Immature natural killer cell (primary cell): ENCODE results near the gene FDXACB1. TPM values are rescaled to one million over a fixed set of nuclear protein-coding genes. Genes with fewer than 3 reads are reported as not detected.
A peak's percentile ranks its signal among the peaks of the same experiment; 100 is the strongest.

Experiments used
- DNase-seq, 3 donors: peaks; one replicate each; pipeline ENCODE4 v3.0.0; 2022; ENCODE audit warnings: mixed read lengths in 1 of 3
- H3K27ac Mint-ChIP-seq, 6 donors: one replicate each; pipeline ENCODE4 v1.8.0; 2020; ENCODE audit warnings: mixed read lengths in 6 of 6, mild to moderate bottlenecking in 5 of 6, inconsistent platforms in 4 of 6, moderate library complexity in 3 of 6
- H3K27me3 Mint-ChIP-seq, 3 donors: one replicate each; pipeline ENCODE4 v1.8.0; 2020 to 2021; ENCODE audit warnings: low read depth in 3 of 3, mild to moderate bottlenecking in 3 of 3, mixed read lengths in 3 of 3, moderate library complexity in 3 of 3, inconsistent platforms in 1 of 3
- H3K36me3 Mint-ChIP-seq, 3 donors: one replicate each; pipeline ENCODE4 v1.8.0; 2020; ENCODE audit warnings: mixed read lengths in 3 of 3, inconsistent platforms in 2 of 3, mild to moderate bottlenecking in 2 of 3
- H3K4me1 Mint-ChIP-seq, 2 donors: one replicate each; pipeline ENCODE4 v1.8.0; 2020; ENCODE audit warnings: inconsistent platforms in 2 of 2, mild to moderate bottlenecking in 2 of 2, mixed read lengths in 2 of 2, moderate library complexity in 1 of 2
- H3K4me3 Mint-ChIP-seq, 5 donors: one replicate each; pipeline ENCODE4 v1.8.0; 2020; ENCODE audit warnings: mild to moderate bottlenecking in 5 of 5, mixed read lengths in 5 of 5, inconsistent platforms in 3 of 5, moderate library complexity in 3 of 5
- H3K9me3 Mint-ChIP-seq, 6 donors: one replicate each; pipeline ENCODE4 v1.8.0; 2020; ENCODE audit warnings: mild to moderate bottlenecking in 6 of 6, mixed read lengths in 6 of 6, inconsistent platforms in 4 of 6, moderate library complexity in 3 of 6
- polyA plus RNA-seq, 3 donors: library from polyadenylated mRNA; unstranded; fragments of 300-500 nt; fragmentation: Illumina TruSeq; gene quantifications; one replicate each; pipeline ENCODE4 v1.2.3, GENCODE V29; 2021

The FDXACB1 gene
- polyA plus RNA-seq, 3 donors from 2014 or later = 3.3 to 9.8 (median 5.8) TPM

GRCh38 chr11:111846636-111847035 lies 32.3 kb downstream of the FDXACB1 start:
- Mint-ChIP-seq H3K27me3 (no peaks in the 10 kb centered on the region), H3K4me1 (no peaks in the 10 kb centered on the region), H3K27ac (no peak overlapping the region), H3K4me3 (no peak overlapping the region), H3K9me3 (no peaks in the 10 kb centered on the region), H3K36me3 (peaks cover 16 to 54% (median 19%) of the 10 kb centered on the region in 3 donors)
- no peak for DNase-seq

GRCh38 chr11:111846063-111846462 lies 32.9 kb downstream of the FDXACB1 start:
- Mint-ChIP-seq H3K9me3 (no peaks in the 10 kb centered on the region), H3K36me3 (peaks cover 16 to 51% (median 16%) of the 10 kb centered on the region in 3 donors), H3K4me1 (peaks cover 0 to 5% of the 10 kb centered on the region in 2 donors), H3K4me3 (no peak overlapping the region), H3K27me3 (no peaks in the 10 kb centered on the region), H3K27ac (no peak overlapping the region)
- no peak for DNase-seq

- H3K4me3 Mint-ChIP-seq = no peak overlapping the region
- H3K9me3 Mint-ChIP-seq = no peaks in the 10 kb centered on the region
- peaks cover 0 to 7% of the 10 kb centered on the region in 2 donors for H3K4me1 Mint-ChIP-seq
- no peak overlapping the region for H3K27ac Mint-ChIP-seq
- no peak for DNase-seq
- peaks cover 16 to 47% (median 16%) of the 10 kb centered on the region in 3 donors for H3K36me3 Mint-ChIP-seq
- no peaks in the 10 kb centered on the region for H3K27me3 Mint-ChIP-seq
Measured at GRCh38 chr11:111845276-111846028, 33.5 kb downstream of the FDXACB1 start.

GRCh38 chr11:111843661-111844060 lies 35.3 kb downstream of the FDXACB1 start:
- DNase-seq = no peak
- H3K4me1 Mint-ChIP-seq = peaks cover 0 to 7% of the 10 kb centered on the region in 2 donors
- peak overlapping the region in 1 of 6 donors; percentile 46 for H3K27ac Mint-ChIP-seq
- H3K9me3 Mint-ChIP-seq = no peaks in the 10 kb centered on the region
- peaks cover 9 to 37% (median 17%) of the 10 kb centered on the region in 3 donors for H3K36me3 Mint-ChIP-seq
- H3K4me3 Mint-ChIP-seq = no peak overlapping the region
- peaks cover 0 to 2% (median 0%) of the 10 kb centered on the region in 3 donors for H3K27me3 Mint-ChIP-seq

GRCh38 chr11:111841370-111842053 lies 37.5 kb downstream of the FDXACB1 start:
- Mint-ChIP-seq H3K36me3 (peaks cover 15 to 31% (median 20%) of the 10 kb centered on the region in 3 donors), H3K4me1 (peaks cover 0 to 7% of the 10 kb centered on the region in 2 donors), H3K27me3 (peaks cover 0 to 2% (median 0%) of the 10 kb centered on the region in 3 donors), H3K4me3 (no peak overlapping the region), H3K9me3 (no peaks in the 10 kb centered on the region), H3K27ac (no peak overlapping the region)
- DNase-seq = peak; percentile 66 to 73 (median 68)

GRCh38 chr11:111840143-111840542 lies 38.8 kb downstream of the FDXACB1 start:
- no peak overlapping the region for H3K27ac Mint-ChIP-seq
- peaks cover 0 to 7% of the 10 kb centered on the region in 2 donors for H3K4me1 Mint-ChIP-seq
- no peak overlapping the region for H3K4me3 Mint-ChIP-seq
- no peak for DNase-seq
- H3K27me3 Mint-ChIP-seq = peaks cover 0 to 2% (median 0%) of the 10 kb centered on the region in 3 donors
- no peaks in the 10 kb centered on the region for H3K9me3 Mint-ChIP-seq
- H3K36me3 Mint-ChIP-seq = peaks cover 24 to 38% (median 26%) of the 10 kb centered on the region in 3 donors

- Mint-ChIP-seq H3K27me3 (peaks cover 0 to 2% (median 0%) of the 10 kb centered on the region in 3 donors), H3K36me3 (peaks cover 30 to 40% (median 35%) of the 10 kb centered on the region in 3 donors), H3K4me1 (peaks cover 0 to 7% of the 10 kb centered on the region in 2 donors), H3K9me3 (no peaks in the 10 kb centered on the region), H3K27ac (no peak overlapping the region), H3K4me3 (no peak overlapping the region)
- DNase-seq = no peak
Measured at GRCh38 chr11:111838054-111838453, 40.9 kb downstream of the FDXACB1 start.

- peaks cover 30 to 40% (median 35%) of the 10 kb centered on the region in 3 donors for H3K36me3 Mint-ChIP-seq
Measured at GRCh38 chr11:111837366-111837891, 41.5 kb downstream of the FDXACB1 start.

GRCh38 chr11:111836721-111837120 lies 42.2 kb downstream of the FDXACB1 start:
- peaks cover 0 to 7% of the 10 kb centered on the region in 2 donors for H3K4me1 Mint-ChIP-seq
- H3K36me3 Mint-ChIP-seq = peaks cover 30 to 40% (median 35%) of the 10 kb centered on the region in 3 donors
- DNase-seq = no peak
- H3K4me3 Mint-ChIP-seq = no peak overlapping the region
- no peaks in the 10 kb centered on the region for H3K9me3 Mint-ChIP-seq
- H3K27me3 Mint-ChIP-seq = peaks cover 0 to 2% (median 0%) of the 10 kb centered on the region in 3 donors
- no peak overlapping the region for H3K27ac Mint-ChIP-seq

More at GRCh38 chr11:111837366-111837891, 41.5 kb downstream of the FDXACB1 start:
- Mint-ChIP-seq H3K27ac (no peak overlapping the region), H3K9me3 (no peaks in the 10 kb centered on the region), H3K4me3 (no peak overlapping the region), H3K4me1 (peaks cover 0 to 7% of the 10 kb centered on the region in 2 donors), H3K27me3 (peaks cover 0 to 2% (median 0%) of the 10 kb centered on the region in 3 donors)
- no peak for DNase-seq

GRCh38 chr11:111836162-111836561 lies 42.8 kb downstream of the FDXACB1 start:
- Mint-ChIP-seq H3K4me3 (no peak overlapping the region), H3K36me3 (peaks cover 30 to 40% (median 35%) of the 10 kb centered on the region in 3 donors), H3K9me3 (no peaks in the 10 kb centered on the region), H3K4me1 (peaks cover 0 to 3% of the 10 kb centered on the region in 2 donors), H3K27ac (no peak overlapping the region), H3K27me3 (peaks cover 0 to 2% (median 0%) of the 10 kb centered on the region in 3 donors)
- no peak for DNase-seq

- peaks cover 0 to 2% (median 0%) of the 10 kb centered on the region in 3 donors for H3K27me3 Mint-ChIP-seq
- no peaks in the 10 kb centered on the region for H3K4me1 Mint-ChIP-seq
- peaks cover 30 to 41% (median 35%) of the 10 kb centered on the region in 3 donors for H3K36me3 Mint-ChIP-seq
- no peak overlapping the region for H3K4me3 Mint-ChIP-seq
- no peak overlapping the region for H3K27ac Mint-ChIP-seq
- H3K9me3 Mint-ChIP-seq = no peaks in the 10 kb centered on the region
- no peak for DNase-seq
Measured at GRCh38 chr11:111835665-111836064, 43.3 kb downstream of the FDXACB1 start.

- Mint-ChIP-seq H3K4me1 (no peaks in the 10 kb centered on the region), H3K9me3 (no peaks in the 10 kb centered on the region), H3K4me3 (no peak overlapping the region), H3K36me3 (peaks cover 33 to 49% (median 39%) of the 10 kb centered on the region in 3 donors), H3K27ac (no peak overlapping the region), H3K27me3 (peaks cover 0 to 2% (median 0%) of the 10 kb centered on the region in 3 donors)
- DNase-seq = no peak
Measured at GRCh38 chr11:111834432-111835163, 44.4 kb downstream of the FDXACB1 start.

- Mint-ChIP-seq H3K27me3 (no peaks in the 10 kb centered on the region), H3K9me3 (no peaks in the 10 kb centered on the region), H3K4me1 (no peaks in the 10 kb centered on the region), H3K27ac (no peak overlapping the region), H3K36me3 (peaks cover 40 to 49% (median 48%) of the 10 kb centered on the region in 3 donors), H3K4me3 (no peak overlapping the region)
- DNase-seq = no peak
Measured at GRCh38 chr11:111833524-111833923, 45.4 kb downstream of the FDXACB1 start.
